K562 (cell line): ENCODE data around the gene RASSF3. TPM values are rescaled to one million over a fixed set of nuclear protein-coding genes. Genes with fewer than 3 reads are reported as not detected.

Experiments used
- ATAC-seq: fragments of 200-7000 bp; cut with Tn5 transposase; 3 replicates; pipeline ENCODE4 v1.9.1; 2020; ENCODE audit warnings: moderate library complexity
- BruUV-seq: library from RNA; stranded (reverse); fragments of 400-500 nt; replicated peaks from 2 replicates; lab custom pipeline; 2021; lab: Mats Ljungman, UMichigan
- CTCF ChIA-PET: fragments of 300-600 bp; formaldehyde crosslinking; extraction: SDS; loops from one replicate; lab custom pipeline; 2021; ENCODE audit warnings: low intra/inter-chr PET ratio; lab: Yijun Ruan, JAX
- POLR2A ChIA-PET: fragments of 300-600, 350-650 bp; sonication (Branson Sonifier 250); formaldehyde crosslinking; extraction: SDS; loops from one replicate; lab custom pipeline; 2021; ENCODE audit warnings: antibody characterized with exemption, inconsistent platforms; lab: Yijun Ruan, JAX
- DNase-seq, 4 experiments: peaks; one replicate each; pipeline versions ENCODE4 v3.0.0 to v3.0.0-alpha.2; 2011 to 2018; ENCODE audit warnings: low spot score in 3 of 4, mixed read lengths in 3 of 4; ENCODE audit errors: extremely low read depth in 1 of 4
- FAIRE-seq: peaks from 2 replicates; lab custom pipeline; 2011; peaks lifted over from hg19 to GRCh38; lab: Jason Lieb, UNC
- H2AFZ ChIP-seq: 2 replicates; pipeline ENCODE4 v1.6.0; 2011; ENCODE audit warnings: low read depth, low read length, control low read depth, inconsistent platforms
- H3K27ac ChIP-seq: fragments of 200-600 bp; 3 replicates; pipeline ENCODE4 v1.8.0; 2011; ENCODE audit warnings: low read depth, mild to moderate bottlenecking, control low read depth, inconsistent platforms, low read length, moderate library complexity, mixed read lengths; ENCODE audit errors: extremely low read depth
- H3K27me3 ChIP-seq, 2 experiments: fragments of 300-600 bp in 1 of 2; 2 replicates in 1 of 2; 3 replicates in 1 of 2; pipeline versions ENCODE4 v1.6.0 to v1.8.0; 2011; ENCODE audit warnings: inconsistent platforms in 2 of 2, low read length in 2 of 2, mild to moderate bottlenecking in 1 of 2, mixed read lengths in 1 of 2, moderate library complexity in 1 of 2; ENCODE audit not compliant: control insufficient read depth in 2 of 2, insufficient read depth in 2 of 2
- H3K36me3 ChIP-seq: fragments of 300-600 bp; 3 replicates; pipeline ENCODE4 v1.8.0; 2011; ENCODE audit warnings: mild to moderate bottlenecking, low read length, inconsistent platforms; ENCODE audit not compliant: control insufficient read depth, insufficient read depth
- H3K4me1 ChIP-seq, 2 experiments: fragments of 200-600 bp in 1 of 2; replicated peaks in 1 of 2; 2 replicates in 1 of 2; 3 replicates in 1 of 2; pipeline versions ENCODE4 v1.5.1 to v1.8.0; 2011; ENCODE audit warnings: inconsistent platforms in 2 of 2, low read length in 2 of 2, mild to moderate bottlenecking in 1 of 2, mixed read lengths in 1 of 2, moderate library complexity in 1 of 2; ENCODE audit not compliant: control insufficient read depth in 2 of 2, insufficient read depth in 2 of 2
- H3K4me2 ChIP-seq: 2 replicates; pipeline ENCODE4 v1.6.1; 2011; ENCODE audit warnings: low read length, control low read depth, inconsistent platforms, mixed read lengths; ENCODE audit not compliant: insufficient read depth
- H3K4me3 ChIP-seq: fragments of 200-600 bp; sonication (generic), shearing (Covaris generic); 2 replicates; pipeline ENCODE4 v1.5.1; 2016; ENCODE audit warnings: control low read depth, inconsistent platforms
- H3K79me2 ChIP-seq: fragments of 200-600 bp; 3 replicates; pipeline ENCODE4 v1.8.0; 2011; ENCODE audit warnings: low read length, inconsistent platforms; ENCODE audit not compliant: control insufficient read depth, insufficient read depth
- H3K9ac ChIP-seq, 2 experiments: 2 replicates each; pipeline versions ENCODE4 v1.6.0 to v1.6.1; 2011; ENCODE audit warnings: low read depth in 2 of 2, low read length in 2 of 2, control low read depth in 1 of 2, inconsistent platforms in 1 of 2, mild to moderate bottlenecking in 1 of 2, mixed read lengths in 1 of 2; ENCODE audit not compliant: insufficient read depth in 1 of 2
- H3K9me1 ChIP-seq: one replicate; pipeline ENCODE4 v1.6.0; 2011; ENCODE audit warnings: inconsistent platforms, mild to moderate bottlenecking, low read length, moderate library complexity; ENCODE audit not compliant: control insufficient read depth, insufficient read depth
- H3K9me3 ChIP-seq: replicated peaks from 2 replicates; pipeline ENCODE4 v1.5.1; 2011; ENCODE audit warnings: low read depth, low read length, inconsistent platforms; ENCODE audit not compliant: control insufficient read depth, insufficient read depth
- H4K20me1 ChIP-seq: replicated peaks from 2 replicates; pipeline ENCODE4 v1.6.1; 2011; ENCODE audit warnings: low read length, inconsistent platforms, mixed read lengths; ENCODE audit not compliant: control insufficient read depth, insufficient read depth
- CBX3 ChIP-seq, 2 experiments: IDR thresholded peaks; 1 replicate in 1 of 2; 2 replicates in 1 of 2; pipeline ENCODE4 v1.6.1; 2012; ENCODE audit warnings: inconsistent platforms in 2 of 2, low read length in 2 of 2, borderline replicate concordance in 1 of 2, control low read depth in 1 of 2
- CLOCK ChIP-seq: fragments of 250-450 bp; sonication (Bioruptor Pico); IDR thresholded peaks from 2 replicates; pipeline ENCODE4 v1.4.0; 2020; ENCODE audit warnings: mild to moderate bottlenecking, moderate library complexity, borderline replicate concordance
- CREB5 ChIP-seq: fragments of 250-450 bp; sonication (Bioruptor Pico); IDR thresholded peaks from 2 replicates; pipeline ENCODE4 v1.5.0; 2020; ENCODE audit warnings: mild to moderate bottlenecking
- DACH1 ChIP-seq: fragments of 450-650 bp; IDR thresholded peaks from 2 replicates; pipeline ENCODE4 v1.6.1; 2018; ENCODE audit not compliant: partially characterized antibody
- FOXP1 ChIP-seq: sonication (generic); formaldehyde crosslinking; IDR thresholded peaks from 2 replicates; pipeline ENCODE4 v1.8.0; 2022; ENCODE audit warnings: mild to moderate bottlenecking, missing genetic modification reagents
- GTF2B ChIP-seq: IDR thresholded peaks from 2 replicates; pipeline ENCODE4 v1.6.1; 2011; ENCODE audit not compliant: insufficient read length; ENCODE audit errors: extremely low read depth
- ILF3 ChIP-seq: fragments of 450-650 bp; IDR thresholded peaks from 2 replicates; pipeline ENCODE4 v1.6.1; 2018; ENCODE audit warnings: antibody characterized with exemption, mild to moderate bottlenecking, moderate library complexity, borderline replicate concordance
- MXD1 ChIP-seq: fragments of 250-450 bp; sonication (Bioruptor Pico); IDR thresholded peaks from 2 replicates; pipeline ENCODE4 v1.8.0; 2021; ENCODE audit warnings: borderline replicate concordance, mild to moderate bottlenecking, moderate library complexity; ENCODE audit not compliant: poor library complexity, severe bottlenecking
- PTRF ChIP-seq: fragments of 450-650 bp; IDR thresholded peaks from 2 replicates; pipeline ENCODE4 v1.6.1; 2016; ENCODE audit warnings: mild to moderate bottlenecking, missing genetic modification characterization, missing compliant biosample characterization
- RBM17 ChIP-seq: fragments of 200-400 bp; formaldehyde crosslinking; IDR thresholded peaks from 2 replicates; pipeline ENCODE4 v1.6.1; 2017; ENCODE audit warnings: low read depth, mild to moderate bottlenecking, low read length, borderline replicate concordance
- SMAD3 ChIP-seq: fragments of 450-650 bp; formaldehyde crosslinking; conservative IDR thresholded peaks from 2 replicates; pipeline ENCODE4 v1.4.0; 2020; ENCODE audit warnings: mild to moderate bottlenecking
- ZBTB43 ChIP-seq: sonication (generic); formaldehyde crosslinking; IDR thresholded peaks from 2 replicates; pipeline ENCODE4 v1.8.0; 2023; ENCODE audit warnings: mild to moderate bottlenecking, missing genetic modification reagents
- ZNF133 ChIP-seq: fragments of 250-450 bp; sonication (Bioruptor Pico); IDR thresholded peaks from 2 replicates; pipeline ENCODE4 v1.4.0; 2020; ENCODE audit warnings: mild to moderate bottlenecking
- ZNF197 ChIP-seq: fragments of 200-800 bp; sonication (Bioruptor generic); IDR thresholded peaks from 2 replicates; pipeline ENCODE4 v1.6.1; 2016; ENCODE audit warnings: low read depth, missing genetic modification characterization, missing compliant biosample characterization
- ZNF23 ChIP-seq: fragments of 250-450 bp; sonication (Bioruptor Pico); IDR thresholded peaks from 2 replicates; pipeline ENCODE4 v1.4.0; 2020; ENCODE audit warnings: mild to moderate bottlenecking
- ZNF324 ChIP-seq: fragments of 250-450 bp; sonication (Bioruptor Pico); IDR thresholded peaks from 2 replicates; pipeline ENCODE4 v1.4.0; 2020; ENCODE audit warnings: mild to moderate bottlenecking
- WGBS: fragments of 100-300 bp; shearing (Covaris generic); methylation state at CpG from one replicate; pipeline ENCODE4 v1.1.6; 2016; ENCODE audit warnings: low coverage, mixed read lengths; ENCODE audit not compliant: insufficient coverage; ENCODE audit errors: missing lambda C conversion rate; 5-methylcytosine and 5-hydroxymethylcytosine counted together
- in situ Hi-C: fragments of 300-500 bp; cut with MboI; formaldehyde crosslinking; loops from 4 replicates; pipeline ENCODE4 v1.15.0; 2018; ENCODE audit warnings: inconsistent platforms, mixed read lengths
- intact Hi-C: fragments of 100-400 bp; cut with micrococcal nuclease; formaldehyde crosslinking; loops from 2 replicates; pipeline ENCODE4 v1.14.2; 2022
- polyA plus RNA-seq, 8 experiments: library from polyadenylated mRNA; depleted of rRNA in 4 of 8; stranded (reverse) in 5 of 8; unstranded in 3 of 8; fragments of >200 nt; fragmentation: Nextera tagmentation in 2 of 8; fragmentation: Illumina TruSeq in 1 of 8; extraction: Ambion mirVana in 2 of 8; extraction: Trizol in 1 of 8; gene quantifications; 2 replicates each; pipeline versions ENCODE4 v1.2.1 to v1.2.3, GENCODE V29; 2011 to 2014; ENCODE audit warnings: inconsistent platforms in 1 of 8, missing spikeins in 1 of 8
- total RNA-seq, 7 experiments: library from RNA; depleted of rRNA in 6 of 7; stranded (reverse); fragments of >200 nt in 6 of 7; fragmentation: Illumina TruSeq in 2 of 7; extraction: Trizol in 2 of 7; gene quantifications; 2 replicates each; pipeline versions ENCODE4 v1.2.1 to v1.2.3, GENCODE V29; 2011 to 2021; ENCODE audit warnings: low replicate concordance in 1 of 7

Gene RASSF3
- total and polyA plus RNA-seq, 9 of the 15 experiments (the other 6 are each of a cell fraction or from before 2014, with no cell fraction given), result 3.7 to 39.2 (median 20.2) TPM

- Histone ChIP-seq H3K79me2 (peaks cover 63% of the 10 kb centered on the region), H3K27ac (no peak overlapping the region), H3K4me3 (no peak overlapping the region), H3K9me1 (no peaks in the 10 kb centered on the region), H4K20me1 (peaks cover 20% of the 10 kb centered on the region), H3K36me3 (peaks cover 4% of the 10 kb centered on the region; the same call in 1 of the 3 replicates), H2AFZ (no peak overlapping the region), H3K4me2 (no peak overlapping the region), H3K9ac (no peak overlapping the region), H3K27me3 (no peaks in the 10 kb centered on the region), H3K9me3 (no peaks in the 10 kb centered on the region), H3K4me1 (no peaks in the 10 kb centered on the region; a peak in 1 of 5 replicates)
- FAIRE-seq (peak; percentile 6), ATAC-seq (peak; percentile 67), DNase-seq (peak in 1 of 4 experiments; percentile 45)
- ChIA-PET POLR2A (interaction anchor here (1.1 kb wide), 1 partner anchor 9 kb away, joined by 3 read pairs; no protein-coding TSS in a partner anchor), CTCF (no interaction called here)
- in situ Hi-C loops, result no loop called here
- BruUV-seq, result no TSS peak
- intact Hi-C loops, result no loop called here
- 14% methylated on average over 1 of the region's 1 CpG for WGBS
- no peak for TF ChIP-seq ZNF23 (CRISPR knock-in tag)
- TF ChIP-seq ZNF197, result no peak
- no peak for TF ChIP-seq ZBTB43 (CRISPR knock-in tag)
- no peak for TF ChIP-seq ZNF324 (CRISPR knock-in tag)
- TF ChIP-seq CREB5 (CRISPR knock-in tag), result no peak
- TF ChIP-seq GTF2B, result no peak
- no peak for TF ChIP-seq ILF3
- TF ChIP-seq DACH1, result no peak
- TF ChIP-seq CBX3 (IDR thresholded peaks at IDR 0.05; ENCODE audit: borderline replicate concordance in 1 of 2, low read length in 2 of 2), result no peak
- no peak for TF ChIP-seq SMAD3 (CRISPR knock-in tag)
- no peak for TF ChIP-seq PTRF (tag)
- no peak for TF ChIP-seq ZNF133 (CRISPR knock-in tag)
- no peak for TF ChIP-seq FOXP1
- no peak for TF ChIP-seq CLOCK (CRISPR knock-in tag)
- TF ChIP-seq RBM17, result no peak
- no peak for TF ChIP-seq MXD1 (CRISPR knock-in tag)
Measured at GRCh38 chr12:64656429-64656828, 46.1 kb downstream of the RASSF3 start.
